ENCODE results near the gene RAB6A. TPM values are rescaled to one million over a fixed set of nuclear protein-coding genes. Genes with fewer than 3 reads are reported as not detected.

RAB6A gene
- total RNA-seq, 1 donor from 2014 or later: 222 TPM

GRCh38 chr11:73659961-73660360 is 100.9 kb downstream of the RAB6A start:
- Mint-ChIP-seq H3K4me3 (ENCODE audit: unreplicated experiment) (no peak overlapping the region), H3K9me3 (ENCODE audit: unreplicated experiment) (peaks cover 9% of the 10 kb centered on the region)

GRCh38 chr11:73656985-73657384 is 103.9 kb downstream of the RAB6A start:
- Mint-ChIP-seq H3K4me3 (ENCODE audit: unreplicated experiment) (no peak overlapping the region), H3K36me3 (ENCODE audit: unreplicated experiment) (no peaks in the 10 kb centered on the region), H3K9me3 (ENCODE audit: unreplicated experiment) (peaks cover 5% of the 10 kb centered on the region), H3K27ac (ENCODE audit: unreplicated experiment) (no peak overlapping the region), H3K27me3 (ENCODE audit: unreplicated experiment) (peaks cover 9% of the 10 kb centered on the region), H3K4me1 (ENCODE audit: low read depth, unreplicated experiment) (peaks cover 4% of the 10 kb centered on the region)
- TF ChIP-seq CTCF (IDR thresholded peaks at IDR 0.05; ENCODE audit: partially characterized antibody, unreplicated experiment): no peak
- no peak for DNase-seq

More at GRCh38 chr11:73659961-73660360, 100.9 kb downstream of the RAB6A start:
- Mint-ChIP-seq H3K27ac (ENCODE audit: unreplicated experiment) (no peak overlapping the region), H3K27me3 (ENCODE audit: unreplicated experiment) (peaks cover 4% of the 10 kb centered on the region), H3K4me1 (ENCODE audit: low read depth, unreplicated experiment) (peaks cover 11% of the 10 kb centered on the region), H3K36me3 (ENCODE audit: unreplicated experiment) (no peaks in the 10 kb centered on the region)
- no peak for DNase-seq
- TF ChIP-seq CTCF (IDR thresholded peaks at IDR 0.05; ENCODE audit: partially characterized antibody, unreplicated experiment): no peak

GRCh38 chr11:73655686-73656085 is 105.2 kb downstream of the RAB6A start:
- H3K4me3 Mint-ChIP-seq (ENCODE audit: unreplicated experiment): no peak overlapping the region
- no peak for TF ChIP-seq CTCF (IDR thresholded peaks at IDR 0.05; ENCODE audit: partially characterized antibody, unreplicated experiment)
- no peak for DNase-seq
- H3K4me1 Mint-ChIP-seq (ENCODE audit: low read depth, unreplicated experiment): no peaks in the 10 kb centered on the region
- peaks cover 9% of the 10 kb centered on the region for H3K27me3 Mint-ChIP-seq (ENCODE audit: unreplicated experiment)
- no peaks in the 10 kb centered on the region for H3K36me3 Mint-ChIP-seq (ENCODE audit: unreplicated experiment)
- H3K27ac Mint-ChIP-seq (ENCODE audit: unreplicated experiment): no peak overlapping the region
- peaks cover 2% of the 10 kb centered on the region for H3K9me3 Mint-ChIP-seq (ENCODE audit: unreplicated experiment)

GRCh38 chr11:73654482-73655021 is 106.3 kb downstream of the RAB6A start:
- H3K36me3 Mint-ChIP-seq (ENCODE audit: unreplicated experiment): no peaks in the 10 kb centered on the region
- H3K27ac Mint-ChIP-seq (ENCODE audit: unreplicated experiment): no peak overlapping the region
- no peak for DNase-seq
- peaks cover 2% of the 10 kb centered on the region for H3K9me3 Mint-ChIP-seq (ENCODE audit: unreplicated experiment)
- H3K4me1 Mint-ChIP-seq (ENCODE audit: low read depth, unreplicated experiment): no peaks in the 10 kb centered on the region
- TF ChIP-seq CTCF (IDR thresholded peaks at IDR 0.05; ENCODE audit: partially characterized antibody, unreplicated experiment): no peak
- H3K27me3 Mint-ChIP-seq (ENCODE audit: unreplicated experiment): peaks cover 7% of the 10 kb centered on the region
- no peak overlapping the region for H3K4me3 Mint-ChIP-seq (ENCODE audit: unreplicated experiment)

GRCh38 chr11:73653996-73654395 is 106.9 kb downstream of the RAB6A start:
- H3K4me1 Mint-ChIP-seq (ENCODE audit: low read depth, unreplicated experiment): no peaks in the 10 kb centered on the region
- H3K4me3 Mint-ChIP-seq (ENCODE audit: unreplicated experiment): no peak overlapping the region
- H3K36me3 Mint-ChIP-seq (ENCODE audit: unreplicated experiment): no peaks in the 10 kb centered on the region

More at GRCh38 chr11:73653996-73654395, 106.9 kb downstream of the RAB6A start:
- H3K27ac Mint-ChIP-seq (ENCODE audit: unreplicated experiment): no peak overlapping the region
- no peak for TF ChIP-seq CTCF (IDR thresholded peaks at IDR 0.05; ENCODE audit: partially characterized antibody, unreplicated experiment)
- H3K27me3 Mint-ChIP-seq (ENCODE audit: unreplicated experiment): peaks cover 7% of the 10 kb centered on the region
- peaks cover 2% of the 10 kb centered on the region for H3K9me3 Mint-ChIP-seq (ENCODE audit: unreplicated experiment)
- DNase-seq: no peak
